Type B pancreatic cell (in vitro differentiated cells): ENCODE data around the gene ERRFI1. TPM values are rescaled to one million over a fixed set of nuclear protein-coding genes. Genes with fewer than 3 reads are reported as not detected.

ENCODE experiments used
- DNase-seq: peaks from one replicate; pipeline ENCODE4 v3.0.0; 2021; ENCODE audit warnings: mixed read lengths; ENCODE audit not compliant: unreplicated experiment; ENCODE audit errors: extremely low spot score
- H3K27ac Mint-ChIP-seq: 2 replicates; pipeline ENCODE4 v1.8.0; 2021; ENCODE audit warnings: mild to moderate bottlenecking, mixed read lengths
- H3K27me3 Mint-ChIP-seq: 2 replicates; pipeline ENCODE4 v1.8.0; 2021; ENCODE audit warnings: mixed read lengths
- H3K36me3 Mint-ChIP-seq: 2 replicates; pipeline ENCODE4 v1.8.0; 2021; ENCODE audit warnings: mixed read lengths
- H3K4me1 Mint-ChIP-seq: one replicate; pipeline ENCODE4 v1.8.0; 2021; ENCODE audit warnings: mixed read lengths; ENCODE audit not compliant: unreplicated experiment
- H3K4me3 Mint-ChIP-seq: 2 replicates; pipeline ENCODE4 v1.8.0; 2021; ENCODE audit warnings: mild to moderate bottlenecking, mixed read lengths
- H3K9me3 Mint-ChIP-seq: 2 replicates; pipeline ENCODE4 v1.8.0; 2021; ENCODE audit warnings: mixed read lengths
- total RNA-seq: library from RNA; stranded (reverse); gene quantifications from 2 replicates; pipeline ENCODE4 v1.2.1, GENCODE V29; 2021; ENCODE audit warnings: low replicate concordance
- TF ChIP-seq, protein P1 (sequence below): fragments of 200-600 bp; sonication (generic); conservative IDR thresholded peaks from 2 replicates; pipeline ENCODE4 v1.5.0; 2021; ENCODE audit warnings: antibody characterized with exemption, mild to moderate bottlenecking

The ERRFI1 gene
- total RNA-seq, 1 donor from 2014 or later = 83.3 TPM

- peak overlapping the region; percentile 95 for H3K27ac Mint-ChIP-seq
- no peaks in the 10 kb centered on the region for H3K27me3 Mint-ChIP-seq
- peaks cover 22% of the 10 kb centered on the region for H3K36me3 Mint-ChIP-seq
- H3K4me3 Mint-ChIP-seq = peak overlapping the region; percentile 95
- no peaks in the 10 kb centered on the region for H3K9me3 Mint-ChIP-seq
- DNase-seq = no peak
- H3K4me1 Mint-ChIP-seq = peaks cover 22% of the 10 kb centered on the region
- TF ChIP-seq, protein P1, sequence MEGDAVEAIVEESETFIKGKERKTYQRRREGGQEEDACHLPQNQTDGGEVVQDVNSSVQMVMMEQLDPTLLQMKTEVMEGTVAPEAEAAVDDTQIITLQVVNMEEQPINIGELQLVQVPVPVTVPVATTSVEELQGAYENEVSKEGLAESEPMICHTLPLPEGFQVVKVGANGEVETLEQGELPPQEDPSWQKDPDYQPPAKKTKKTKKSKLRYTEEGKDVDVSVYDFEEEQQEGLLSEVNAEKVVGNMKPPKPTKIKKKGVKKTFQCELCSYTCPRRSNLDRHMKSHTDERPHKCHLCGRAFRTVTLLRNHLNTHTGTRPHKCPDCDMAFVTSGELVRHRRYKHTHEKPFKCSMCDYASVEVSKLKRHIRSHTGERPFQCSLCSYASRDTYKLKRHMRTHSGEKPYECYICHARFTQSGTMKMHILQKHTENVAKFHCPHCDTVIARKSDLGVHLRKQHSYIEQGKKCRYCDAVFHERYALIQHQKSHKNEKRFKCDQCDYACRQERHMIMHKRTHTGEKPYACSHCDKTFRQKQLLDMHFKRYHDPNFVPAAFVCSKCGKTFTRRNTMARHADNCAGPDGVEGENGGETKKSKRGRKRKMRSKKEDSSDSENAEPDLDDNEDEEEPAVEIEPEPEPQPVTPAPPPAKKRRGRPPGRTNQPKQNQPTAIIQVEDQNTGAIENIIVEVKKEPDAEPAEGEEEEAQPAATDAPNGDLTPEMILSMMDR = no peak
Observed at GRCh38 chr1:7962636-7963377, 63.3 kb downstream of the ERRFI1 start.

DNA sequence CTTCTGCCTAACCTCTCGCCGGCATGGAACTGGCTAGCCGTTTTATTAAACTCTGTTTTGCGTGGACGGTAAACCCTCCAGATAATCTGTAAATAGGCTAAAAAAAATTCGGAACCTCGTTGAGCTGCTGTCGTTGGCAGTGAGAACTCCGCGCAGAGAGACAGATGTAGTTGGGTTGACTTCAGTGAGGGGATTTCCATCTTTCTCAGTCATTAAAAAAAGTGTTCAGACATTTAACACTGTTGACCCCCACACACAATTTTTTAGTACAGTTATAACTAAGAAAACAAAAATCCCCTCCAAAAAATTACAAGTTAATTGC, 64.1 kb downstream of the ERRFI1 start:
- peaks cover 19% of the 10 kb centered on the region for H3K4me1 Mint-ChIP-seq
- no peak for DNase-seq
- peaks cover 18% of the 10 kb centered on the region for H3K36me3 Mint-ChIP-seq
- no peaks in the 10 kb centered on the region for H3K9me3 Mint-ChIP-seq
- TF ChIP-seq, protein P1 = no peak
- H3K4me3 Mint-ChIP-seq = peak overlapping the region; percentile 95
- peak overlapping the region; percentile 95 for H3K27ac Mint-ChIP-seq
- H3K27me3 Mint-ChIP-seq = no peaks in the 10 kb centered on the region

Other genes starting within 250 kb of the ERRFI1 start
- 4.5 and 7.1 TPM in 2 replicates for gene PER3, start 242.0 kb downstream of the ERRFI1 start, total RNA-seq
- not detected in 2 replicates for gene UTS2, start 173.2 kb downstream of the ERRFI1 start, total RNA-seq
- gene TNFRSF9, start 85.5 kb downstream of the ERRFI1 start, total RNA-seq = 0.39 and 3.8 TPM in 2 replicates
- 206 and 279 TPM in 2 replicates for gene PARK7, start 64.6 kb downstream of the ERRFI1 start, total RNA-seq